Measurements from ENCODE around the gene DPF3.

Gene DPF3

DNA sequence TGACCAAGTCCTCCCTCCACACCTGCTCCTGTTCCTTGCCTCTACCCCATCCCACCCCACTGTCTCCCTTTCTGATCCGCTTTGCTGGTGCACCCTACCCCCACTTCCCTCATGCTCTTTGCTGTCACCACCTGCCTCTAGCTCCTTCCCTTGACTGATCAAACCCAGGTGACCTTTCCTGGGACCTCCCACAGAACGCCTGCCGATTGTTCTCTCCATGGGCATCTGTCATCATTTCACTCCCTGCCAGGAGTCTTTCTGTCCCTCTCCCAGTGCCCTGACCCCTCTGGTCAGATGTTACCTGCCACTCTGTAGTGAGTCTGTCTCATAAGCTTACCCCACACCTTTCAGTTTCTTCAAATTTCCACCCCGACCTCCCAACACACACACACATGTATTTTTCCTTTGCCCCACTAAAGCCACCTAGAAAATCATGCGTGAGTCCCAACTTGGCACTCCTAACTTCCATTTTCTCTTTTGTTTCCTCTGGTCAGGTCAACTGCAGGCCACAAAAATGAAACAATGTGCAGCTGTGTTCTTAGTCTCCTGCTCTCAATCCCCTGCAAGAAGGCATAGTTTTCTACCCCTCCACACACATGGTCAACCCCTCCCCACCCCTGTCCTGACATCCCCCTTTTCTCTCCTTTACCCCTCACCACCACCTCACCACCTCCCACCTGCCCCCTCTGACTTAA is 229.8 kb downstream of the DPF3 start:
- no peak for DNase-seq

DNA sequence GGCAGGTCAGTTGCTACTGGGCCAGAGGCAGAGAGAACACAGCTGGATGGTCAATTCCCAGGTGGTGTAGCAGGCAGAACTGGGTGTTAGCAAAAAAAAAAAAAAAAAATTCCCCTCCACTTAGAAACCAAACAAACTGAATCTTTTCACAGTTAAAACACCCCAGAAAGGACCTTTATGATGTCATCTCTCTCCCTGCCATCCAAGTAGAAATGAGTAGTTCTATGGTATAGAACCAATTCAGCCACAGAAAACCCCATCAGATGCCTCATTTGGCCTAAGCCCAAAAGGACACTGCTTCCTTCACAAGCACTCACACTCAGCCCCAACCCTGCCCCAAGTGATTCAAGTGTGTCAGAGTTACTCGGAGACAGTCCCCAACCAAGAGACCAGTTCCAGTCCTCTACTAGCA is 230.8 kb downstream of the DPF3 start:
- no peak for DNase-seq

DNA sequence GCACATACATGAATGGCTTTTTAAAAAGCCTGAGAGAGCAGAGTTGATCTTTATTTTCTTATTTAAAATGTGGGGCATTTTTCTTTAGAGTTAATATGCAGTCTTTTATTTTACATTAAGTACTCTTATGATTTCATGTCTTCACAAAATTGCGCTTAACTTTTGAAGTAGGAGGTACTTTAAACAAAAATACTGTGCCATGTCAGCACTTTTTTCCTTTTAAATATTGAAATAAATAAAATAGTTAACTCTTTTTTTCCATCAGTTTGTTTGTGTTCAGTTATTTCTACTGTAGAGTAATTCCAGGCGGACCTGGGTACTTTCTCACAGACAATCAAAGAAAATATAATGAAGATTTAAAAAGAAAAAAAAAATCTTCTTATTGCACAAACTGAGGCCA is 231.7 kb downstream of the DPF3 start:
- no peak for DNase-seq

DNA sequence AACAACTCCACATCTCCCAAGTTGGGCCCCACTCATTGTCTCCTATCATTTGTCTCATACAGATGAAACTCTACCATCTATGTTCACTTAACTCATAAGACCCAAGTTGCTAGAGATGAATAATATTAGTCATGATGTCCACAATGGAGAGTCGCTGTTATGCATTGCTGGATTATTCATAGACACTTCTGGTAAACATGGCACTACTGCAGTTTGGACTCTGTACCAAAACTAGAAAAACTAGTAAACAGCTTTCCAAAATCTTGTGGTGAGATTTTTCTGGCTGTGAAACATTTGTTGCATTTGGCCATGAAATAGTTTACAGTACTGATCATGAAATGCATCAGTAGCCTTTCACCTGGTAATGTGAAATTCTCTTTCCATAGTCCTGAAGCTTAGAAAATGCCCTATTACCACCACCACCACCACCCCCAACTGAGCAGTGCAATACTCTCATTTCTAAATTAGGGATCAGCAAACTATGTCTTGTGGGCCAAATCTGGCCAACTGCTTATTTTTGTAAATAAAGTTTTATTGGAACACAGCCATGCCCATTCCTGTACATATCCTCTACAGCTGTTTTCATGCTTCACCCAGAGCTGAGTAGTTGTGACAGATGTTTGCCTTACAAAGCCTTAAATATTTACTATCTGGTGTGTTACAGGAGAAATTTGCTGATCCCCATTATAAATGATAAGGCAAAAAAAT is 236.5 kb downstream of the DPF3 start:
- no peak for DNase-seq

DNA sequence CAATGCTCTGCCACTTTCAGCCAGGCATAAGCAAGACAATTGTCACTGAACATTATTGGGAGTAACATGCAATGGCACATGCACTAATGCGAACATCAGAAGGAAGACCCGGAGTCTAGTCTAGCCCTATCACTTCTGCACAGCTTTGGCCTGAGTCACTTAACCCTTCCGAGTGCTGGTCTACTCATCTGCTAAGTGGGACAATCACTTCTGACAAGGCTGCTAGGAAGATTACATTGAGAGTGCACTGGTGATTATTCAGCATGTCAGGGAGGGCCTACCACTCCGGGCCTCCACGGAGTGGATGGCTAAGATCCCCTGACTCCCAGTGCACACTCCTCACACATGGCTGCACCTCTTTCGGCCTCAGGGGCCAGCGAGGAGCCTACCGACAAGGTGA is 240.9 kb downstream of the DPF3 start:
- DNase-seq, result no peak

DNA sequence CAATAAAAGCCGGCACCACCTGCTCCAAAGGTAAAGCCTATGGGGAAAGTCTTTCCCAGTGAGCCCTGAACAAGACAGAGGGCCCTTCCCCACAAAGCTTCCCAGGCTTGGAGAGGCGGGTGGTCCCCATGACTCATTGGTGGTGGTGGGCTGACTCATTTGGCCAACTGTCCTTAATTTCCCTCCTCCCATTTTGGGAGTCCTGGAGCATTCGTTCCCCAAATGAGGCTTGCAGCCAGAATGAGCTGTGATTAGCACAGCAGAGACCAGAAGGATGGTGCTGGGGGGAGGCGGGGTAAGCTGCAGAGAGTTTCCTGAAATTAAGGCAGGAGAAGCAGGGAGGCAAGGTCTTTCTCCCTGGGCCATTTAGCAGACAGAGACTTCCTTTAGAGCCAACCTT is 241.7 kb downstream of the DPF3 start:
- DNase-seq, result no peak

DNA sequence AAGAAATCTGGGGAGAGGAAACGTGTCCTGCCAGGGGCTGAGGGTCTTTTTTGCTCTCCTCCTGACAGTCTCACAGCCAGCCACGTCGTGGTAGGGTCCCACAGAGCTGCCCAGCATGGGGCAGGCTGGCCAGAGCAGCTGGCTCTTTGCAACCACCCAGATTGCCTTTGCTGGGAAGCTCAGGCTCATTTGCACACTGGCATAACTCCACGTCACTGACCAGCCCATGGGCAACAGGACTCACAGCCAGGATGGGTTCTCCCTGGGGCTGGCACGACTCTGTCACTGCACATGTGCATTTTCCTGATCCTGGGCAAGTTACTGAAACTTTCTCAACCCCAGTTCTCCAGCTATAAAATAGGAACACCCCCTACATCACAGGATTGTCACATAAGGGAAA is 242.2 kb downstream of the DPF3 start:
- DNase-seq, result no peak

DNA sequence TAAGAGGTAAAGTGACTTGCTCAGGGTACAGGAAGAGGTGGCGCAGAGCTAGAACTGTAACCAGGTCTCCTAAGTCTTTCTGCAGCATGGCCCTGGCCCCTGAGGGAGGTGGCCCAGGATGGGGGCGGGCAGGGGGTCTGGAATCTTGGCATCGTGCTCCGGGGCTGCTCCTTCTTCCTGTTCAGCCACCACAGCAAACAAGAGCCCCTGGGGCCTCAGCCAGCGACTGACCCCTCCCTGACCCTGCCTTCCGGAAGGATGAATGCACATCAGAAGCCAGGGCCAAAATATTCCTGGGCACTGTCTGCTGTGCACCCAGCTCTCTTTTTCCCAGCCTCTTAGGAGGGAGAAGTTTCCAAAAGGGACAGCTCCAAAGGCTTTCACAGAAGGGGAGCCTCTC is 242.8 kb downstream of the DPF3 start:
- no peak for DNase-seq

DNA sequence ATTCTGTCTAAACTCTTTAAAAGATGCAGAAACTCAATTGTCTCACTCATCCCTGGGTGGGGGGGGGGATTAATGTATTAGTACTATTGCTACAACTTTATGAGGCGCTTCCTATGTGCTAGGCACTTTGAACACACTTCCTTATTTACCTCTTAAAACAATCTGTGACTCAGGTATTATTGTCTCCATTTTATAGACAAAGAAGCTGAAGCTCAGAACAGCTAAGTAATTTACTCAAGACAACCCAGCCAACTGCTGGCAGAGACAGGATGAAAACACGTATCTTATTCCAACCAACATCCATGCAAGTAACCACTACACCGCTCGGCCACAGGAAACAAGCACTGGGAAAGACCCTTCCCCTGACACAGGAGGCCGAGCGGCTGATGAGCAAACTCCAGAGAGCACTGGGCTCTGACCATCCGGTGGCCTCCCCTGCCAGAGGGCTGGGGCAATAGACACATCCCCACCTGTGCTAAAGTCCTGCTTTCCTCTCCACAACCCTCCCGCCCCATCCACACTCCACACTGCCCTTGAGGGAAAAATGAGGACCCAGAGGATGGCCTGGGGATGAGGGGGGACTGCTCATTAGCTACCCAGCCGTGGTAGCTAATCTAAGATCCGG is 244.2 kb downstream of the DPF3 start:
- DNase-seq, result no peak

DNA sequence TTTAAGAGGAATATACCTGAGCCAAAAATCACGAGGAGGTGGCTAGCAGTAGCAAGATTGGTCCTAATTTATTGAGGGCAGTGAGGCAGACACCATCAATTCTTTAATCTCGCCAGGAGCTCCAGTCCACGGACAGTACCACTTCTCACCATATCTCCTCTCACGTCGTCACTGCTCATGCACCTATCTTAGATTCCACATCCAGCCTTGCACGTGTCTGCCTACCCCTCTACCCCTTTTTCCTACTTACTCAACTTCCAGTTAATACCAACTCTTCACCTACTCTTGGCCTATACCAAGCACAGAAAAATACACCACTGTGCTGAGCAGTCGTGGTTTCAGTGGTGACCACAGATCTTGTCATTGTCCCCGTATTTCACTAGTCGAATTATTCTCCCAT is 246.1 kb downstream of the DPF3 start:
- no peak for DNase-seq

DNA sequence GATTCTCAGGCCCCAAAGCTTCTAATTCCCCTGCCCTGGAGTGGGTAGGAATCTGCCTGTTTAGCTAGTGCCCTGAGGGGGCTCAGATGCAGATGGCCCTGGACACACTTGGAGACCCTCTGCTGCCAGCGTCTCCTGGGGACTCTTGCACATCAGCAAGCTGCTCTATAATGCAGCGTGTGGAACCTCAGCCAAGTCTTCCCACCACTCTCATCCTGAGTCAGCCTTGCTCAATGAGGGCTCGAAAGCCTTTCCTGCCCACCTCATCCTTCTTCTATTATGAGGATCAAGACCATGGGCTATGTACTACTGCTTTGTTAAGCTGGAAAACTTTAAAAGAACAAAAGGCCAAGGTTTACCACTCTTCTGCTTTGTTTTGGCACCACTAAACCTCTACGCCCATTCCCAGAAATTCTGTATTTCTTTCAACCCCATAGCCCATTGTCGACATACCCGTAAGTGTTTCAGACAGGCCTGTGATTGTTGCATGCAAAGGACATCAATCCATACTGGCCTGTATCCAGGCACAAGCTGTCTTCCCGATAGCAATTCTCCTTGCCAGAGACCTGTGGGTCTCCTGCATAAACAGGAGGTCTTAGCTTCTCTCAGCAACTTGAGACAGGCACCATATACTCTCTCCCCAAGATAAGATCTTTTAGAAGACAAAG is 246.9 kb downstream of the DPF3 start:
- no peak for DNase-seq

DNA sequence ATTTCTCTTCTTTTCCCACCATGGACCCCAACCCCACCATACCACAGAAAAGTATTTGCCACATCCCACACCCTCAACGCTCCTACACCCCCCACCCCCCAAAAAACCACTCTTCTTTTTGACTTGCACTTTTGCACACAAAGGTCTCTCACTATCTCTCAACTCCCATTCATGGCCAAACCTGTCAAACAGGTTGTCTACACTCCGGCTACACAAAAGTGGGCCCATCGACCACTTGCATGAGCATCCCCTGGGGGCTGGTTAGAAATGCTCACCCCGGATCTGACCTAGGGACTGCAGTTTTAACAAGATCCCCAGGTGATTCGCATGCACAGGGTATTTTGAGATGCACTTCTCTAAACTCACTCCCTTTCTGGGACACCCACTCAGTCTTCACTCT is 248.2 kb downstream of the DPF3 start:
- DNase-seq, result no peak

DNA sequence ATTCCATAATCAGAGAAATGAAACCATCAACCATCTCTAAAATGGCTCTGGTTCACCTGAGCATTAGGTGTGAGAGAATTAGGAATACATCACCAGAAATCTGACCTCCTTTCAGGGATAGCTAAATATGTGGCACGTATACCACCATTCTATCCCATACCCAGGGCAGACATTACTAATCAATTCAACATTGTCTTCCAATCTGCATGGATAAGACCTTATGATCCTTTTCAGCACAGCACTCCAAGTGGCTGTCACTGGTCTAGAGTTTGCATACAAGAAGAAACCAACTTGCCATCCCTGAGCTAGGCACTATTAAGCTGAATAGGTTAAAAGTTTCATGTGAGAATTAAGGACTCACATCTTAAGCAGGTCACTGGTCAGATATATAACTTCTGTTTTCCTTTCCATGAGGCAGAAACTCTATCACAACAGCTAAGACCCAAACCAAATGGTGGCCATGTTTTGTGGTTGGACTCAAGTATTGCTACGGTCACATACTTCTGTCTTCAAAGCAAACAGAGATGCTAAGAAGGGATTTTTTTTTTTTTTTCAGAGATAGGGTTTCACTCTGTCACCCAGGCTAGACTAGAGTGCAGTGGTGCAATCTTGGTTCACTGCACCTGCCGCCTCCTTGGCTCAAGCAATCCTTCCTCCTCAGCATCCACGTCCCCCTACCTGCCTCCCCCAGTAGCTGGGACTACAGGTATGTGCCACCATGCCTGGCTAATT is 249.0 kb downstream of the DPF3 start:
- DNase-seq, result no peak

DNA sequence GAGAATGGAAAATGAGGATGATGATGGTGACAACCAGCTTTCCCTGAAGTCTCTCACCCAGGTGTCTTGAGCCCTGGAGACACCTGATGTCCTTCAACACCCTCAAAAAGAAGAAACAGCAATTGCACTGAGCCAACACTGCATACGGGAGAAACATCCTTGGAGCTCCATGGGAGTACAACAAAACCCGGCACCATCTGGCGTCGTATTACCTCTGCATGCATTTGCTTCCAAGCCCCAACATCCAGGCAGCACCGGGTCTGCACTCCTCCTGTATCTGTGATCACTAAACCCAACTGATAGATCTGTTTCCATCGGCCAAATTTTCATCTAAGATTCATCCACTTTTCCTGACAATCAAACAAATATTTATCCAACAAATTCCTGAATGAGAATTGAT is 249.9 kb downstream of the DPF3 start:
- no peak for DNase-seq

DNA sequence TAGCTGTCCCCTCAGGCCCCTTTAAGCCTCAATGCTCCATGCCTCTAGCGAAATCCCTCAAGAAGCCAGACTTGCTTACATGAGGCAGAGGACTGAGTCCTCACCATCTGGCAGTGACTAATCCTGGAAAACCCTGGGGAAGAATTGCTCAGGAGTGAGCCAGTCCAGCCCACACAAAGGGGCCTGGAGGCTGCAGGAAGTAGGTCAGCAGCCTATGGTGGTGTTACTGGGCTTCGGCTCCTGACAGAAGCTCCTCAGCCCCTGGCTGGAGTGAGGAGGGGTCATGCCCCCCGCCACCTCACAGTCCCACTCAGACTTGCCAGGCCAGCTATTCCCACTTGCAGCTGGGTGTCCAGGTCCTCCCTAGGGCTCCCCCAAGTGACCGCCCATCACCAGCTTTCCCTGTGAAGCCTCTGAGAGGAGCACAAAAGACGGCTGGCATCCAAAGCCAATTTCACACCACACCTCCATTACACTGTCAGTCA is 250.5 kb downstream of the DPF3 start:
- no peak for DNase-seq

DNA sequence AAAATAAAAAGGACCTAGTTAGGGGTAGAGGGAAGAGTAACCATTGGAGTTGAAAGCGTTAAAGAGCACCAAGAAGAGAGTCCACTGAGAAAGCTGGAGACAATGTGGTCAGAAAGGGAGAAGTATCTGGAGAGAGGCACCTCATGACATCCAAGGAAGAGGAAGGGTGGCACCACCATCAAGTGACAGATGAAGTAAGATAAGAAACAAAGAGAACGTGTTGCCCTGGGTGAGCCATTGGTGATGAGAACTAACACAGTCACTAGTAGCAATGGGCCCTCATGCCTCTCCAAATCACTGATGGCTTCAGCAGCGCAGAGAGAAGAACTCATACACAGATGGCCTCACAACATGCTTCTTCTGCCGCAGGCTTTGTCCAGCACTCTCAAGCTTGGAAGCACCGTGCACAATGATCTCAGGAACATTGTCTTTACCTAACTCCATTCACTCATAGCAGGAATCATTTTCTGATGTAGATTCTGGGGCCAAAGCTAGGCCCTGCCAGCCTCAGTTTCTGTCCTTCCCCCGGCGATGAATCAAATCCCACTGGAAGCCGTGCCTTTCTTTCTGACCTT is 252.9 kb downstream of the DPF3 start:
- DNase-seq, result no peak

DNA sequence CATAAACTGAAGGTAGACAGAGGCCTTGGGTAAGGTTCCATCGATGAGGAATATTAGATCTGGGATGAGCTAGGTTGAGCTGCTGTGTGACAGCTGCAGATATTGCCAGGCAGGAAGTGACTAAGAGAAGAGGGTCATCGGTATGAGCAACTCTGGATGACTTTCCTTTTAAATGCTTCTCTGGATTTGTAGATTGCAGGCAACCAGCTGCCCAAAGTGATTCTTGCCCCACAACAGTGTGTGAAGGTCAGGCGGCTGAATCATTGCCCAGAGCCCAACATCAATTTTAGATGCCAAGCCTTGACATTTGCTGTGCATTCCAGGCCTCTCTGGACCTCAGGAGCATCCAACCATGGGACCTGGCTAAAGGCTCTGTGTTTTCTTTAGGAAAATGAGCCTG is 255.9 kb downstream of the DPF3 start:
- DNase-seq, result no peak

DNA sequence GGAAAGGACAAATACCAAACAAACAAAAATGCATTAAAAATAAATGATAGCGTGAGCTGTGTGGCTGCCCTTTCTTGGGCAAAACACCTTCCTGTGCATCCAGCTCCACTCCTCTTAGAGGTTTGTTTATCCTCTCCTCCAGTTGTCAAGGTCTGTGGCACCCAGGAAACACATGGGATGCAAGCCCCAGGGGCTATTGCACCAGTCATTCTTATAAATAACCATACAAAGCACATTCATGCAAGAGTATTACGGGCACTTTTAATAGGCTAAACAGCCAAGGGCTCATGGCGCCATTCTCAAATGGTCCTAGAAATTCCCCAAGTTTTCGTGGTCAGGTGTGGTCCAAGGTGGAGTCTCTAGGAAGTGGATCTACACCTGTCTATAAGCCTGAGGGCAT is 257.0 kb downstream of the DPF3 start:
- no peak for DNase-seq

DNA sequence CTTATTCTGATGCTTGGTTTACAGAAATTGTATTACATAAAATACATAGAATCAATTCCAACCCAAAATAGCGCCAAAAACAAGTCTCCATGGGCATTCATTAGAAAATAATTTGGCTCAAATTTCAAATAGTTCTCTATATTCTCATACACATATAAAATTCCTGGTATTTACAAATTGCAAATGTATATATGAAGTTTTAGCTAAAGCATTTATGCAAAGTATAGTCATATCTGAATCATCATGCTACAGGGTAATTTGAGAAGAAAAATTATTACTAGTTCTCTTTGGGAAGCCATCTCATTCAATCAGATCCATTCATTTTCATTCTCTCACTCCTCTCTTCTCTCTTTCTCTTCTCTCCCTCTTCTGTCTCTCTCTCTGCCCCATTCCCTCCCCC is 257.8 kb downstream of the DPF3 start:
- no peak for DNase-seq

DNA sequence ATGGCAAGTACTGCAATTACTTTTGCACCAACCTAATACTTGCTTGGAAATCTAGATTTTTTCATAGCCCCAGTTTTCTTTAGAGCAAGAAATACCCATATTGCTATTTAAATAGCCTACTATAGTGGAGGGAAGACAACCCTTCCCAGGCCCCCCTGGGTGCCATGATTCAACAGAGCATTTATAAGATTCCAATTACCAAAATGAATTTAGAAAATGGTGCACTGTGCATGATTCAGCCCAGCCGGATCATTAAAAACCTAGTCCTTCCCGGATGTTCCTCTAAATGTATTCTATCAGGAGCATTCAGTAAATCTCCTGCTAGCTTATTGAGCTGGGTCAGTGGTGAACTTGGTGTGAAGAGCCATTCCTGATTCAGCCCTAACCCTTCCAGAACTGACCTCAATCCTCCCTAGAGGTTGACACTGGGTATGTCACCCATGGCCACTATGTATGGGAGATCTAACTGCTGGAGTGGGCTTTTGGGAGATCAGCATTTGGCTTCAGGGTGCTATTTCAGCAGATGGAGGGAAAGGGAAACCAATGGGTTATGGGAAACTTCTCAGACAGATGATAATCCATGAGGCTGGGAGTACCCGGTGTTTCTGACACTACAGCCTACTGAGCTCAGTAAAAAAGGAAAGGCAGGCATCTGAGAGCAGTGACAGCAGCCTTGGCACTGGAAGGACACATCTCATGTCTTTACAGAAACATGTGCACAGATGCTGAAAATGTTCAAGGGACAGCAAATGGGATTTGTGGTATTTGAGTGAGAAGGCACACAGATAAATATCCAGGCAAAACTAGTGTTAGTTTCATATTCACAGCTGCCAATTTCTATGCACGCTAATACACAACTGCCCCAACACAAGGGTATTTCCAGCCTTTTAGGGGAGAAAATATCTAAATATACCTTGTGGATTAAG is 258.9 kb downstream of the DPF3 start:
- DNase-seq, result no peak

DNA sequence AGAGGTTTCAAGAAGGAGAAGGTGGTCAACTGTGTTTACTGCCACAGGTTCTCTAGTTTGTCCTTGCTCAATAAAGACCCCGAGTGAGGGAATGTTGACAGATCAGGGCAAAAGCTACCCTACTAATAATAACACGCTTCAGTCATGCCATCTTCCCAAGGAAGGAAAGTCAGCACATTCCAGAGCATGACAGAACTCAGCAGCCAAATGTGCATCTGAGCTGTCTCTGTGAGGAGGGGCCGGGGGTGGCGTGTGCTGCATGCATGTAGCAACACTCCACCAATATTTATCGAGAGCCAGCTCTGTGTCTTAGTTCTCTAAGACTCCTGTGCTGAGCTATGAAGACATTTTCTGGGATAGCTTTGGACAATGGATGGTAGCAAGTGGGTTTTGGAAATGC is 260.4 kb downstream of the DPF3 start:
- no peak for DNase-seq

DNA sequence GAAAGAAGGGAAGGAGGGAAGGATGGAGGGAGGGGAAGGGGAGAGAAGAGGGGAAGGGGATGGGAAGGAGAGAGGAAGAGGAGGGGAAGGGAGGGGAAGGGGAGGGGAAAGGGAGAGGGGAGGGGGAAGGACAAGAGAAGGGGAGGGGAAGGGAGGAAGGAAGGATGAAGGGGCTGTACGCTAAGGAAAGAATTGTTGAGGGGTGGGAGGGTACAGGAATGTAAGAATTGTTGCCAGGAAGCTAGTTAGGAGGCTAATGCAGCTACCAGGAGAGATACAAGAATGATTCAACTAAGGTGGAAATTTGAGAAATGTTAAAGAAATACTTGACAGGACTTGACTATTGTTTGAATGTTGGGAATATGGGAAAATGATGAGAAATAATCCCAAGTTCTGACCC is 261.2 kb downstream of the DPF3 start:
- DNase-seq, result no peak

All from NK-92 treated with Interleukin-12 subunit alpha and Interleukin-12 subunit beta, amount 100 ng/mL, for 24 hours (cell line).